Endodermal cell (in vitro differentiated cells): Measurements from ENCODE around the gene C4orf54. TPM values are rescaled to one million over a fixed set of nuclear protein-coding genes. Genes with fewer than 3 reads are reported as not detected.

Source experiments
- DNase-seq: peaks from one replicate; pipeline ENCODE4 v3.0.0-alpha.2; 2017
- H3K27ac ChIP-seq: 2 replicates; pipeline ENCODE4 v1.5.1; 2013; ENCODE audit warnings: mild to moderate bottlenecking, low read depth, low read length, moderate library complexity
- H3K27me3 ChIP-seq: 2 replicates; pipeline ENCODE4 v1.6.1; 2013; ENCODE audit warnings: mild to moderate bottlenecking, low read length, moderate library complexity; ENCODE audit not compliant: insufficient read depth, control insufficient read depth, poor library complexity, severe bottlenecking
- H3K36me3 ChIP-seq: 2 replicates; pipeline ENCODE4 v1.7.0; 2013; ENCODE audit warnings: mild to moderate bottlenecking, low read length, moderate library complexity; ENCODE audit not compliant: control insufficient read depth, insufficient read depth
- H3K4me1 ChIP-seq: one replicate; pipeline ENCODE4 v1.7.0; 2013; ENCODE audit warnings: low read length; ENCODE audit not compliant: control insufficient read depth, insufficient read depth
- H3K4me3 ChIP-seq: 2 replicates; pipeline ENCODE4 v1.5.1; 2013; ENCODE audit warnings: mild to moderate bottlenecking, low read length, moderate library complexity
- H3K9ac ChIP-seq: 2 replicates; pipeline ENCODE4 v1.6.1; 2013; ENCODE audit warnings: mild to moderate bottlenecking, low read length, moderate library complexity; ENCODE audit not compliant: poor library complexity, severe bottlenecking; ENCODE audit errors: extremely low read depth
- H3K9me3 ChIP-seq: 2 replicates; pipeline ENCODE4 v1.6.1; 2013; ENCODE audit warnings: mild to moderate bottlenecking, low read length, moderate library complexity; ENCODE audit not compliant: control insufficient read depth
- H3K27ac Mint-ChIP-seq: 2 replicates; pipeline ENCODE4 v1.8.0; 2020; ENCODE audit warnings: mixed read lengths
- H3K27me3 Mint-ChIP-seq: 2 replicates; pipeline ENCODE4 v1.8.0; 2021; ENCODE audit warnings: mild to moderate bottlenecking, mixed read lengths; ENCODE audit not compliant: insufficient read depth
- H3K36me3 Mint-ChIP-seq: 2 replicates; pipeline ENCODE4 v1.8.0; 2020; ENCODE audit warnings: low read depth, mixed read lengths
- H3K4me1 Mint-ChIP-seq: 2 replicates; pipeline ENCODE4 v1.8.0; 2020; ENCODE audit warnings: mixed read lengths
- H3K4me3 Mint-ChIP-seq: 2 replicates; pipeline ENCODE4 v1.8.0; 2020; ENCODE audit warnings: mild to moderate bottlenecking, moderate library complexity, mixed read lengths
- H3K9me3 Mint-ChIP-seq: 2 replicates; pipeline ENCODE4 v1.8.0; 2020; ENCODE audit warnings: mild to moderate bottlenecking, mixed read lengths
- CTCF ChIP-seq: fragments of 200-600 bp; sonication (generic); conservative IDR thresholded peaks from 2 replicates; pipeline ENCODE4 v1.5.0; 2021; ENCODE audit warnings: antibody characterized with exemption, mild to moderate bottlenecking
- WGBS, 2 experiments: methylation state at CpG; one replicate each; pipeline versions ENCODE4 v1.1.5 to v1.1.7; 2013; ENCODE audit warnings: missing lambda C conversion rate in 2 of 2, mixed read lengths in 1 of 2; ENCODE audit not compliant: insufficient coverage in 1 of 2, insufficient read length in 1 of 2; 5-methylcytosine and 5-hydroxymethylcytosine counted together
- total RNA-seq, 2 donors: library from RNA; stranded (reverse); fragmentation: NEBNext Ultra II Directional in 1 of 2; extraction: Animal tissue kit (Norgen Biotek cat#: 25700) in 1 of 2; gene quantifications; 2 replicates in 1 of 2; 3 replicates in 1 of 2; pipeline ENCODE4 v1.2.1, GENCODE V29; 2021

Gene C4orf54
- total RNA-seq, 2 donors from 2014 or later = not detected

DNA sequence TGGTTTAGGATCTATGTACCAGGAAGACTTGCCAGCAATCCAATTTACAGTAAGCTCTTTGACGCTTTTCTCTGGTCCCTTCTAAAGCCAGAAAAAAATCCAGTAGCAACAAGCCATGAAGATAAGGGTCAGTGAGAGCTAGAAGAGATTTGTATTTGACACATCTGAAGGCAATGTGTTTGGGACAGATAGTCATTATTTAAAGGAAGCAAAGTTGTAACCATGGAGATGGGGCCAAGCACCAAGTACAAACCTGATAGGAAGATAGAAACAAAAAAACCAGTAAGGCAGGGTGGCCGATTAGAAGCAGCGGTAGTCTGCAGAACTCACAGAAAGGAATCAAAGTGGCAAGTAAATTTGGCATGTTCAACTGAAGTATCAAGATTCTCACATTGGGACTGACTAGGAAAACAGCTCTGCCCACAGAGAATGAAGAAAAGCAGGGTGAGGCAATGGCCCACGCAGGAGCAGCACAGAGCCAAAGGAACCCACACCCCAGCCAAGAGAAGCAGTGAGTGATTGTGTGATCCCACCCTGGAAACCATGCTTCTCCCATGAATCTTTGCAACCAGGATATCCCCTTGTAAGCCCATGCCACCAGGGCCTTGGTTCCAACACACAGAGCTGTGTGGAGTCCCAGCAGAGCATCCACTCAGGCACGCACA lies 12.9 kb upstream of the C4orf54 start:
- H3K27me3 ChIP-seq = no peaks in the 10 kb centered on the region
- H3K36me3 Mint-ChIP-seq = no peaks in the 10 kb centered on the region
- H3K4me1 ChIP-seq = no peaks in the 10 kb centered on the region
- 90 to 94% methylated on average over 5 of the region's 5 CpGs for WGBS, 2 experiments
- H3K27ac Mint-ChIP-seq = no peak overlapping the region
- no peak overlapping the region for H3K4me3 ChIP-seq
- no peak overlapping the region for H3K4me3 Mint-ChIP-seq
- H3K9me3 Mint-ChIP-seq = peaks cover 28% of the 10 kb centered on the region
- TF ChIP-seq CTCF = no peak
- H3K36me3 ChIP-seq = no peaks in the 10 kb centered on the region
- H3K27ac ChIP-seq = no peak overlapping the region
- no peak overlapping the region for H3K9ac ChIP-seq
- peaks cover 6% of the 10 kb centered on the region for H3K4me1 Mint-ChIP-seq
- no peak for DNase-seq
- H3K9me3 ChIP-seq = peaks cover 26% of the 10 kb centered on the region
- H3K27me3 Mint-ChIP-seq = no peaks in the 10 kb centered on the region

DNA sequence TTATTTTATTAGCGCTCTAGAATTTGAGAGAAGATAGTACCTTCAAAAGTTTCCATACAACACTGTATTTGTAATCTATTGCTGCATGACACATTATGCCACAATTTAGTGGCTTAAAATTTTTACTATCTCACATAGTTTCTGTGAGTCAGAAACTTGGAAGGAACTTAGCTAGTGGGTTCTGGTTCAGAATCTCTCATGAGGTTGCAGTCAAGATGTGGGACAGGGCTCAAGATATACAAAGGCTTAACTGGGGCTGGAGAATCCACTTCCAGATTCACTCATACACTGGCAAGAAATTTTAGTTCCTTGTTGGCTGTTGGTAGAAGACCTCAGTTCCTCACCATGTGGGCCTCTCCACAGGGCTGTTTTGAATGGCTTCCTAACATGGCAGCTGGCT lies 11.5 kb upstream of the C4orf54 start:
- peaks cover 6% of the 10 kb centered on the region for H3K4me1 Mint-ChIP-seq
- H3K4me3 Mint-ChIP-seq = no peak overlapping the region
- DNase-seq = no peak
- no peak overlapping the region for H3K4me3 ChIP-seq
- no peak overlapping the region for H3K9ac ChIP-seq
- H3K4me1 ChIP-seq = no peaks in the 10 kb centered on the region
- no peak for TF ChIP-seq CTCF
- H3K36me3 ChIP-seq = no peaks in the 10 kb centered on the region
- H3K9me3 Mint-ChIP-seq = peaks cover 22% of the 10 kb centered on the region
- H3K27ac ChIP-seq = no peak overlapping the region
- 89% methylated on average over 1 of the region's 1 CpG; no CpG with 5 or more reads in 1 of the 2 experiments for WGBS, 2 experiments
- no peaks in the 10 kb centered on the region for H3K27me3 Mint-ChIP-seq
- no peak overlapping the region for H3K27ac Mint-ChIP-seq
- H3K36me3 Mint-ChIP-seq = no peaks in the 10 kb centered on the region
- H3K27me3 ChIP-seq = no peaks in the 10 kb centered on the region
- H3K9me3 ChIP-seq = peaks cover 24% of the 10 kb centered on the region

DNA sequence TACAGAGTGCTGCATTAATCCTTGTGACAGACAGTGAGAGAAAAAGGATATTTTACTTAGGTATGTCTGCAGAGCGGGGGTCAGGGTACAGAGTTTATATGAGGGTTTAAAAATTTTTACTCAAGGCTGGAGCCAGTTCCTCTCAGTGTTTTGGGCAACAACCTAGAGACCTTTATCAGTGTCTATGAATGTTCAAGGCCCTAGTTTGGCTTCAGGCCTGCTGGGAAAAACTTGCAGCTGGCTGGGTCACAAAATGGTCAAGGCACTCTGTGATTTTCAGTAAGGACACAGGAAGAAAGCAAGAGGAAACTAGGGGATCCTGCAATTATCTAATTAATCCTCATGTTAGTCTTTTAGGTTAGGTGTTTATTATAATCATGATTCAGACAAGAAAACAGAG lies 10.8 kb upstream of the C4orf54 start:
- Histone ChIP-seq H3K36me3 (no peaks in the 10 kb centered on the region), H3K9me3 (peaks cover 18% of the 10 kb centered on the region), H3K9ac (no peak overlapping the region), H3K4me3 (no peak overlapping the region), H3K4me1 (no peaks in the 10 kb centered on the region), H3K27me3 (no peaks in the 10 kb centered on the region), H3K27ac (no peak overlapping the region)
- H3K27me3 Mint-ChIP-seq = no peaks in the 10 kb centered on the region
- H3K9me3 Mint-ChIP-seq = peaks cover 16% of the 10 kb centered on the region
- WGBS, 2 experiments = 92 to 100% methylated on average over 1 of the region's 1 CpG
- H3K4me1 Mint-ChIP-seq = peaks cover 6% of the 10 kb centered on the region
- no peak for DNase-seq
- TF ChIP-seq CTCF = no peak
- H3K4me3 Mint-ChIP-seq = no peak overlapping the region
- H3K36me3 Mint-ChIP-seq = no peaks in the 10 kb centered on the region
- H3K27ac Mint-ChIP-seq = no peak overlapping the region
